NCI-H2227 (cell line): ENCODE data around the gene PTK7.

ENCODE experiments used
- DNase-seq: peaks from one replicate; lab custom pipeline; 2025; ENCODE audit not compliant: unreplicated experiment; lab: John Stamatoyannopoulos, UW

The PTK7 gene

DNA sequence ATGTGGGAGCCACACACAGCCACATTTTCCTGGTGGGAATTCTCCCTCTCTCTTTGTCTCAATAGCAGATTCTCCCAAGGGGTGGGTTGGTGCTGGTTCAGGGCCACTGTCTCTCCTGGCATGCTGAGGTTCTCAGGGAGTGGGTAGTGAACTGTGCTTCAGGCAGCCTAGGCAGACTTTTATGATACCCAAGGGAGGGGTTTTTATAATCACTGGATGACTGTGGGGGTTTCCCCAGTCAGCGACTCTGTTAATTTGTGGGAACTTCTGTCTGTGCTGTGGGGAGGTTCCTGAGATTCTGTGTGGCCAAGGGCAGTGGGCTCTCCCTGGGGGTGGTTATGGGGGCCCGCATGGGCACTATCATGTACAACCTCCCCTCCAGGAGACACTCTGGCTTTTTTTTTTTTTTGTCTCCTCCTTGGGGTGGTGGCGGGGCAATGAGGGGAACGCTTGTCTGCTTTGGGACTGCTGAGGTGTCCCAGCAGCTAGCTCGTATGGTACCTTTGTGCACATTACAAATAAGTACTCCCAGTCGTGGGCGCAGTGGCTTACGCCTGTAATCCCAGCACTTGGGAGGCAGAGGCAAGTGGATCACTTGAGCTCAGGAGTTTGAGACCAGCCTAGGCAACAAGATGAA lies 10.0 kb downstream of the PTK7 start:
- DNase-seq: no peak

DNA sequence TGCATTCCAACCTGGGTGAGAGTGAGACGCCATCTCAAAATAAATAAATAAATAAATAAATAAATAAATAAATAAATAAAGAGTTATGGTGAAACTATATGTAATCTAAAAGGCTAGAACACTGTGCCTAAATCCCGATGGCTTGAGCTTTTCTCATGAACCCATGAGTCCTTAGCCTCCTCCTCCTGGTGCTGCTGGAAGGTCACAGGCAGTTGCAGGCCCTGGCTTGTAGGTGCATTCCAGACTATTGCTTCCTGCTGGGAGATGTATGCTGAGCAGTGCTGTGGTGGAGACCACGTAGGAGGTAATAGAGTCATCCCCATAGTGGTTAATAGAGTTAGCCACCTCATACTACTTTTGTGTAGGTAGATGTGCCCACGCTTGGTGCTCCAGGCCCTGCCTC lies 12.5 kb downstream of the PTK7 start:
- DNase-seq: no peak

DNA sequence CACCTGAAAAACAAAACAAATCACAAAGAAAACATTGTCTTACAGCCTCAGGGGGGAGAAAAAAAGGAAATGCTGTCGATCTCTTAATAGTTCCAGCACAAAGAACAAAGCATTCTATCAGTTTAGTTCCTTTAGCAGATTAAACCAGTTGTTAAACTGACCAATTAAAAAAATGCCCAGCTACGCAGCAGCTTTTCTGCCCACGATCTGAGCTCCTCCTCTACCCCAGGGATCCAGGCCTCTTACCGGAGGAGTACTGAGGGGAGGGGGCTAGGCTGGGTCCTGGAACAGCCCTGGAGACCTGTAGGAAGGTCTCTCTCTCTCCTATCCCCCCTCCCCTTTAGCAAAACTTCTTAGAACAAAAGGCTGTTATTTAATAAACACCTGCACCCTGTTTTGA lies 13.4 kb downstream of the PTK7 start:
- no peak for DNase-seq

GRCh38 chr6:43089874-43090558 lies 13.9 kb downstream of the PTK7 start:
- DNase-seq: no peak

DNA sequence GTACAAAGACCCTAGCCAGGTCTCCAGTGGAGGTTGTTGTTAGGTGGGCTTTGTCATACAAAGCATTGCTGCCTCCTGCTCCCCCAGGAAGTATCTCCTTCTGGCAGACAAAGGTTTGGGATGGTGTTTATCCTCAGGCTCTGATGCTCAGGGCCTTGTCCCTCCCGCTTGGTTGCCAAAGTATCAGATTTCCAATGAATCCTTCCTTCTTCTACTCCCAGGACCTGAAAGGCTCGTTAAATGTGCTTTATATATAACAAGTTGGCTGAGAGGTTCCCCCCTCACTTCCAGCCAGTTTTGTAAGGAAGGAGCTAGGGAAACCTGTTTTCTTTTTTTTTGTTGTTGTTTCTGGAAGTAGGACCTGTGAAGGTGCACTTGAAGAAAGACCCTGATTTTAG lies 14.4 kb downstream of the PTK7 start:
- no peak for DNase-seq

- no peak for DNase-seq
Observed at GRCh38 chr6:43091020-43091419, 14.9 kb downstream of the PTK7 start.

DNA sequence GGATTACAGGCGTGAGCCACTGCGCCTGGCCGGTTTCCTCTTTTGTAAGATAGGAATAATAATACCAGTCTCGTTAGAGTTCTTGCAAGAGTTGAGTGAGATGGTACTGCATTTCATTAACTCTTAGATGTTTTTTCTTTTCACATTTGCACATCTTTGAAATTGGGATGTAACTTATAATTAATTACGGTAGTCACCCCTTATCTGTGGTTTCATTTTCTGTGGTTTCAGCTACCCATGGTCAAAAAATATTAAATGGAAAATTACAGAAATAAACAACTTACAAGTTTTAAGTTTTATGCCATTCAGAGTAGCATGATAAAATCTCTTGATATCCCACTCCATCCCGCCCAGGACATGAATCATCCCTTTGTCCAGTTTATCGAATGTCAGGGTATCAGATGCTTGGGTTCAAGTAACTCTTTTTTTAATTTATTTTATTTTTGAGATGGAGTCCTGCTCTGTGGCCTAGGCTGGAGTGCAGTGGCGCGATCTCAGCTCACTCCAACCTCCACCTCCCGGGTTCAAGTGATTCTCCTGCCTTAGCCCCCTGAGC lies 15.4 kb downstream of the PTK7 start:
- DNase-seq: no peak

DNA sequence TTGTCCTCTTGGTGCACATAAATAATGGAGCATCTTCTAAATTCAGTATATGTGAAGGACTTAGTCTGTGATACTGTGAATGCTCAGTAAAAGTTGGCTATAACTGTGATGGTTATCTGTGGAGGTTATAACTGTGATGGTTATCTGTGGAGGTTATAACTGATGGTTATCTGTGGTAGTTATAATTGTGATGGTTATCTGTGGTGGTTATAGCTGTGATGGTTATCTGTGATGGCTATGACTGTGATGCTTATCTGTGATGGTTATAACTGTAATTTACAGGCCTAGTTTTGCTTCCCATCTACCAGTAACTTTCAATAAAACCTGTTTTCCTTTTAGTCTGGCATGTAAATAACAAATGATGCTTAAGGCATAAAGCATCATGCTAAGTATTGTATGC lies 16.5 kb downstream of the PTK7 start:
- DNase-seq: no peak

DNA sequence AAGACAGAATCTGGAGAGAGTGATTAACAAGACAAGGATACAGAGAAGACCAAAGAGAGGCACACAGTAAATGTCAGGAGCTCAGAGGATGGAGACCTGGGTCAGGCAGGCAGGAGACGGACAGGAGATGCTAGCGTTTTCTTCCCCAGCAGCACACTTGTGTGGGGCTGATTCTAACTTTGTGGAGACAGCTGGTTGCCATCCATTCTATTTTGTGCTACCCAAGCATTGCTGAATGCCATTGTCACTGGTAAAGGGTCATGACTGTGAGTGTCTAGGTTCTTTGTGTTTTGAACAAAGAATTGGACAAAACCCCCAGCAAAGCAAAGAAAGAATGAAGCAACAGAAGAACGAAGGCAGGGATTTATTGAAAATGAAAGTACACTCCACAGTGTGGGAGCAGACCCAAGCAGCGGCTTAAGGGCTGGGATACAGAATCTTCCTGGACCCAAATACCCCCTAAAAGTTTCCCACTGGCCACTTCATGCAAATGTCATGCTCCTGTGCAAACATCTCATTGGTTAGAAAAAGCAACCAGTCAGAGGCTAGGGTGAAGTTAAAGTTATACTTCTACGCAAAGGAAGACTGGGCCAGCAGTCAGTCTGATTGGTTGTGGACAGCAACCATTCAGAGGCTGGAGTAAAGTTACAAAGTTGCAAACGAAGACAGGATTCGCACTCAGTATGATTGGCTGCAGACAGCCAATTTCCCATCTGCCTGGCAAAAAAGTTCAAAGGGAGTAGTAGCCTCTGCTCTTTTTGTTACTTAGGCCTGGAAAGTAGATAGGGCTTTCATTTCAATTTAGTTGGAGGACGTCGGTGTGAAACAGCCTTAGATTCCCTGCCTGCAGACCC lies 17.5 kb downstream of the PTK7 start:
- DNase-seq: no peak

DNA sequence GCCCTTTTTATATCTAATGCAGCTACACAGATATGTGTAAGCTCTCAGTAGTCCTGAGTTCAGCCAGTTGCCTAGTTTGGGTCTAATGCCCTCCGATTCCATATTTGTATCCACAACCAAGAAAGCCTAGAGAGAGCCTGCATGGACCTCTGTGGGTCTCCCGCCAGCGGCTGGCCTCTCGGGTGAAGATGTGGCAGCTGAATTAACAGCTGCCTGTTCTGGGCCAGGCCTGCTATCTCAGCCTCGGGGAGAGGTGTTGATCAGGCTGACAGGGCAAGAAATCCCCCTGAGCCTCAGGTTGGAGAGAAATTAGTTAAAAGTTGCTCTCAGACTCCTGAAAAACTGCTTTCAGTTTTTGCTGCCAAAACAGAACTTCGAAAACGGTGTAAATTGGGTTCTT lies 19.8 kb downstream of the PTK7 start:
- no peak for DNase-seq

DNA sequence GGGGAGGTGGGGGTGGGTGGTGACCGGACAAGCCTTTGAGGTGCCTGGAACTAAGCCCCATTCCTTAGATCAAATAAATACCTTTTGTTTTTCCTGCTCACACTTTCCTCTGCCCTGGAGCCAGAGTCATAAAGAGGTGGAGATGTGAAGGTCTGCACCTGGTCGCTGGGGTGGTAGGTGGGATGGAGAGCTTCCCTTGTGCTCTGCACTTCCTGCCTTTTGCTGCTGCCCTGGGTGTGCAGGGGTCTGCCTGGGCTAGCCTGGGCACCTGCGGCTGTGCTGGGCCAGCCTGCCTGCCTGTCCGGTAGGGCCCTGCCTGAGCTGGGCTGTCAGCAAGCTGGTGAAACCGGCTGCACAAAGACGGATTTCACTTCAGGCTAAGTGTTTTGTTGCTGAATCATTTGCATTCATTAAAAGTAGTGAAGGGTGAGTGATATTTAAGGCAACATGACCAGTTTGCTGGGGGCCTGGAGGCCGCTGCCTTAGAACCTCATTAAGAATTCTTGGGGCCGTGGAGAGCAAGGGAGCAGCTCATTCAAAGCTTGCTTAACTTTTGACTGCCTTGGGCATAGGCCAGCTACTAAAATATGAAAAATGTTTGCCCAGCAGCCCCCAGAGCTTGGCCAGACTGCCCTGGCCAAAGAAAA lies 20.5 kb downstream of the PTK7 start:
- no peak for DNase-seq

DNA sequence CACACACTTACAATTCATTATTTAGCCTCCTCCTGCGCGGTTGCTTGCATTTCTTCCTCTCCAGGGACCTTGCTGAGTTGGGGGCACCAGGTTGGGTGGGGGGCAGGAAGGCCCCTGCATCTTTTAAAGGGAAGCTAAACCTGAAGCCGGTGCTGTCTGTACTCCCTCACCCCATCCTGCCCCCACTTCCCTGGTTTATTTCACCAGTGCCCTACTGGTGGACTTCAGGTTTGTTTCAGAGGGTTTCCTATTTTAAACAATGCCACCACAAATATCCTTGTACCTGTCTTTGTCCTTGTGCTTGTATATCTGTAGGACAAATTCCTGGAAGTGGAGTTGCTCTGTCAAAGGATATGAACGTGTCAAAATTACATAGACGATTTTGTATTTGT lies 21.0 kb downstream of the PTK7 start:
- no peak for DNase-seq

DNA sequence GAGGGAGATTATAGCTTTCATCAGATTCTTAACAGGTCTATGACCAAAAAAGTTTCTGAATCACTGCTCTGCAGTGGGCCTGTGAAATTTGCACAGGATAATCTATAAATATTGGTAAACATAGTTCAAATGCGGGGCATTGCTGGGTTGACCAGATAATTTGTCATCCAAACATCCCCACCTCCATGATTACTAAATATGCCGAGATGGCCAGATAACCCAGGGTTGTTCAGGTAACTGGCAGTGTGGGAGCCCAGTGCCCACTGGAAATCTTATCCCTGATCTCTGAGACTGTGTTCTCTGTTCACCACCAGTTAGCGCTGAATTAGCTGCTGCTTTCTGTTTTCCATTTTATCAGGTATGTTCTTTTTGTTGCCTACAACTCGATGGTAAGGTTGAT lies 21.4 kb downstream of the PTK7 start:
- no peak for DNase-seq

DNA sequence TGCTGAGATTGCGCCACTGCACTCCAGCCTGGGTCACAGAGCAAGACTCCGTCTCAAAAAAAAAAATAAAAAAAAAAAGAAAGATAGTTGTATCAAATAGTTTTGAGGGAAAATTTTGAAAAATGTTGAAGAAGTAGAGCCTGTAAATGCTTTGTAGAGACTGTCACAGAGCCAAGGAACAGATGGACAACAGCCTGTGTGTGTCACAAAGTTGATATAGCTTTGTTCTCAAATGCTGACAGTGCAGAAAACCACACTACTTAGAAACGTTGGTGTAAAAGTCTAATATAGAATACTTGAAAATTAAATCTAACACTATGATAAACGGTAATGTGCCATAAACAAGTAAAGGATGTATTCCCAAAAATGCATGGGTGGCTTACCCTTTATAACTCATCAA lies 25.4 kb downstream of the PTK7 start:
- DNase-seq: no peak

GRCh38 chr6:43103253-43103876 lies 27.3 kb downstream of the PTK7 start:
- DNase-seq: no peak

DNA sequence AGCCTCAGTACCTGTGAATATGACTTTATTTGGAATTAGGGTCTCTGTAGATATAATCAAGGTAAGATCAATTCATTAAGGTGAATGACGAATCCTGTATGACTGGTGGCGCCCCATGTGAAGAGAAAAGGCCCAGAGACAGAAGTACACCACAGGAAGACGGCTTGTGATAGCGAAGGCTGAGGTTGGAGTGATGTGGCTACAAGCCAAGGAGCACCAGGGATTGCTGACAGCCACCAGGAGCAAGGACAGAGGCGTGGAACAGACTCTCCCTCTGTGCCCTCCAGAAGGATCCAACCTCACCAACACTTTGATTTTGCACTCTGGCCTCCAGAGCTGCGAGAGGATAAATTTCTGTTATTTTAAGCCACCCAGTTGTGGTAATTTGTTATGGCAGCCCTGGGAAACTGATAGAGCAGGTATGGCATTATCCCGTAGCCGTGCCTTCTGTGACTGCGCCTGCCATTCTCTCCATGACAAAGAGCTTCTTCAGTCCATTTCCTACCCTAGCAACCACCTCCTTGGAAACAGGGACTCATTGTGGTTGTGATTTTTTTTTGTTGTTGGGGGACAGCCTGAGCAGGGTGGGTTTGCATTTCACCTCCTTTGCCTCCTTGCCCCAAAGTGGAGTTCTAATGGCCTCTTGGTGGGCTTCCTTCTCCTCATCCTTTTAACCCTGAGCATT lies 29.6 kb downstream of the PTK7 start:
- no peak for DNase-seq

DNA sequence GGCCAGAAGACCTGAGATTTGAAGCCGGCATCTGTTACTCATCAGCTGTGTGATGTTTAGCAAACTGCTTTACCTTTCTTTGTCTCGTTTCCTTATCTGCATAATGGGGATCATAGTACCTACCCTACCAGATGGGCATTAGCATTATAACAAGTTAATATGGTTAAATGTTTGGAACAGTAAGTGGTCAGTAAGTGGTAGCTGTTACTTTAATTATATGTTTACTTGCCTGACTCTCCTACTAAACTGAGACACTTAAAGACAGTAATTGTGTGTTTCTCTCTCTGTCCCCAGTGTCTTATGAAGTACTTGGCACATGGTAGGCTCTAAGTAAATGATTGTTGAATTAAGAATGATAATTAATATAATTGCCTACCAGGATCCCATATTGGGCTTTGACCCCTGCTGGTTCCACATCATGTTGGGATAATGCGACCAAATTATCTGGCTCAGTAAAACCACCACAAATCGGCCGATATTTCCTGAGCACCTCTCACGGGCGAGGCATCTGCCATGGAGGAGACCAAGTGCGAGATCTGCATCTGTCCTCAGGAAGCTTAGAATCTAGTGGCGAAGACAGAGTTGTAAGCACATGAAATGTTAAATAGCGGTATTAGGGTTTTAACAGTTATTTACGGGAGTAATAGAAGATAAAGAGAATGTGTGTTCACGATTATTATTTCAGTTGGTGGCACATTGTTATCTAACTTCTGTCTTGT lies 31.4 kb downstream of the PTK7 start:
- DNase-seq: peak; percentile 70

- DNase-seq: peak; percentile 53
Observed at GRCh38 chr6:43113431-43114260, 37.5 kb downstream of the PTK7 start.

DNA sequence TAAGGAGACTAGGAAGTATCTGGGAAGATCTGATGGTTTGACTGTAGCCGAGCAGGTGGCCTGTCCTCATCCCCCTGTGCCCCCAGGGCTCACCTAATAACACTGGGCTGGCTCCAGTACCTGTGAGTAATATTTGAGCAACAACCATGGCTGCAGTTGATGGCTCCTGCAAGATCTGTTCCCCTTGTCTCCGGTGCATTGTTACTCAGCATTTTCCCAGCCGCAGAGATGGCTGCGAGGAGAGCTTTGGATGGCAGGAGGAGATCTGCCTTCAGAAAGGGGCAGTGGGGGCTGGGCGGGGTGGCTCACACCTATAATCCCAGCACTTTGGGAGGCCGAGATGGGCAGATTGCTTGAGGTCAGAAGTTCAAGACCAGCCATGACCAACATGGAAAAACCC lies 39.3 kb downstream of the PTK7 start:
- no peak for DNase-seq
